ENCODE measurements around the gene CDX2.

GRCh38 chr13:27960362-27961226, 8.5 kb downstream of the CDX2 start:
- TF ChIP-seq CTCF (conservative IDR thresholded peaks at IDR 0.05) (no peak), ZFX (IDR thresholded peaks at IDR 0.05) (no peak)
